Head of caudate nucleus (tissue), 42 donors: ENCODE measurements around the gene GATAD2A.

Experiments
- DNase-seq, 42 donors: peaks; one replicate each; pipeline versions ENCODE4 v3.0.0 to v3.0.0-alpha.2; 2020 to 2021; ENCODE audit warnings: mixed read lengths in 7 of 42
- intact Hi-C: fragments of 100-400 bp; cut with DNase I; formaldehyde crosslinking; loops from one replicate; pipeline ENCODE4 v1.15.0; 2022

Gene GATAD2A

DNA sequence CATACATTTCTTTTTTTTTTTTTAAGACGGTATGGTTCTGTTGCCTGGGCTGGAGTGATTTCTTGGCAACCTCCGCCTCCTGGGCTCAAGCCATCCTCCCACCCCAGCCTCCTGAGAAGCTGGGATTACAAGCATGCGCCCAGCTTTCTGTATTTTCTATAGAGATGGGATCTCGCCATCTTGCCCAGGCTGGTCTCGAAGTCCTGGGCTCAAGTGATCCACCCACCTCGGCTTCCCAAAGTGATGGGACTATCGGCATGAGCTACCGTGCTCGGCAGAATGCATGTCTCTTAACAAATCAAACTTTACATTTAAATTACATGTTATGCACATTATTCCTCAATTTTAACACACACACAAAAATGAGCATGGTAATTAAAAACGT is 111.8 kb downstream of the GATAD2A start:
- no peak for DNase-seq
- intact Hi-C loops = no loop called here

GRCh38 chr19:19520989-19521388 is 115.5 kb downstream of the GATAD2A start:
- intact Hi-C loops = no loop called here
- no peak for DNase-seq

- no peak for DNase-seq
- intact Hi-C loops = no loop called here
Measured at GRCh38 chr19:19523177-19523576, 117.7 kb downstream of the GATAD2A start.

GRCh38 chr19:19524053-19524452 is 118.6 kb downstream of the GATAD2A start:
- DNase-seq = no peak
- intact Hi-C loops = no loop called here

GRCh38 chr19:19525611-19526380 is 120.3 kb downstream of the GATAD2A start:
- no peak for DNase-seq
- intact Hi-C loops = no loop called here

DNA sequence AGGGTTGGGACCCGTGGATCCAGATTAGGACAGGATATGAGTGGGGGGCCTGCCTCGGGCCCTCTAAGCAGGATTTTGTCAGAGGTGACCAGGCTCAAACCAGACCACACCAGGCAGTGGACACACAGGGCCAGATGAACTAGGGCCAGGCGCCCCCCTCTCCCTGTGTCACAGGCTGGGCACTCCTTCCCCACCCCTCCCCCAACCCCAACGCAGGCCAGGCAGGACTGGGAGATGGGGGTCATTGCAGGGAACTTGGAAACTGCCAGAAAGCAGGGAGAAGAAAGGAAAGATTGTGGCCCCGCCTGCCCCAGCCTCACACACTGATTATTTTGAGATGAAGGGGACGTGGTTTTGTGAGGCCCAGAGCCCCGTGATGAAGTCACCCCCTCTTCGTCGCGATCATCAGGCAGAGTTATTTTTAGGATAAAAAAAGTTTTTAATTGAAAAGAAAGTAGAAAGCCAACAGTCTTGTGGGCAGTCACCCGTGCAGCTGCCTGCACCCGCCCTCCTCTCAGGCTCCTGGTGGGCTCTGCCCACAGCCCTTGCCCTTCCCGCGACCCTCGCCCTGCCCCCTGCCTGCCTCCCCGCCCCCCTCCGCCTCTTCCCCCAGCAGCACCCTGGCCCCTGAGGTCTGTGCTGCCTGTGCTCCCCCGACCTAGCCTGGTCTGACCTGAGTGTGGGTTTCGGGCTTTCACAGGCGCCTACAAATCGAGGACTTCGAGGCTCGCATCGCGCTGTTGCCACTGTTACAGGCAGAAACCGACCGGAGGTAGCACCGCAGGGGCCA is 121.3 kb downstream of the GATAD2A start:
- peak in 4 of 42 donors; percentile 43 to 61 (median 51) for DNase-seq
- intact Hi-C loops = no loop called here

DNA sequence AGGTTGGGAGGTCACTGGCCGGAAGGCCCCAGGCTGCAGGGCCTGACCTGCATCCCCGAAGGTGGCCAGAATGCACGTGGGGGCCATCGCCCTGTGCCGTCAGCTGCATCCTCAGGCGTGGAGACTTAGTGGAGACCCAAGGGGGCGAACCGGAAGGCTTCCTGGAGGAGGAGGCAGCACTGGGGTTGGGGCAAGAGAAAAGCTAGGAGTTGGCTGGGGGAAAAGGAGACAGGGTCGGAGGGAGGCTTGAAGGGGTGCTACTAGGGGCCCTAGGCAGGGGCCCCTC is 121.8 kb downstream of the GATAD2A start:
- intact Hi-C loops = no loop called here
- DNase-seq = no peak

- DNase-seq = peak in 1 of 42 donors; percentile 10
- intact Hi-C loops = no loop called here
Measured at GRCh38 chr19:19527674-19528625, 122.5 kb downstream of the GATAD2A start.

DNA sequence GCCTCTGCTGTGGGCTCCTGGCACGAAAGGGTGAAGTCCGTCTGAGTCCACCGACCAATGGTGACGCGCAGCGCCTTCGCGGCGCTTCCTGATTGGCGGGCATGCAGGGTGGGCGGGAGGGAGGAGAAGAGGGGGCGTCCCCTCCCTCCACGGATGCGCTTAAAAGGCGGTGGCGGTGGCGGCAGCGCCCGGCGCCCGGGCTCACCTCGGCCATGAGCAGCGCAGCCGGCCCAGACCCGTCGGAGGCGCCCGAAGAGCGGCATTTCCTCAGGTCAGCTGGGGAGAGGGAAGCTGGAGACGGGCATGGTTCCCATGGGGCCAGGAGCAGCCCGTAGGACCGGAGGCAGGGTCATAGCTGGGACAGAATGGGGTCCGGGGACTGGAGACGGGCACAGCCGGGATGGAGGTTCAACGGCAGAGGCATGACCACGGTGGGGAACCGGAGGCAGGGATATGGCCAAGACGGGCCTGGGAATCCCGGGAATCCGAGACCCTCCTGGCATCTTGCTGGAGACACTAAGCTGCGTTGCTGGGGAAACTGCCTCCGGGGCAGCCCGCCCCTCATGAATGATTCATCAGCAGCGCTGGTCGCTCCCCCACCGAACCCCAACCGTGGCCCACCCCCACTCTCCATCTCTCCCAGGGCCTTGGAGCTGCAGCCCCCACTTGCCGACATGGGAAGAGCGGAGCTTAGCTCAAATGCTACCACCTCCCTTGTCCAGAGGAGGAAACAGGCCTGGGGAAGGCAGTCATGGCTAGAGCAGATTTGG is 123.4 kb downstream of the GATAD2A start, which contains the start of gene YJEFN3:
Gene YJEFN3 (plus strand): TSS at position 191 of the 770 bp plus-strand sequence. CDS start 22 bp downstream, at position 213.
- peak; percentile 55 to 94 (median 85) for DNase-seq
- intact Hi-C loops = no loop called here

- no peak for DNase-seq
- intact Hi-C loops = loop anchor here (5.0 kb wide), 2 partner anchors 112 to 427 kb away; partner anchors contain the start of gene GMIP
Measured at GRCh38 chr19:19529783-19530422, 124.4 kb downstream of the GATAD2A start.

DNA sequence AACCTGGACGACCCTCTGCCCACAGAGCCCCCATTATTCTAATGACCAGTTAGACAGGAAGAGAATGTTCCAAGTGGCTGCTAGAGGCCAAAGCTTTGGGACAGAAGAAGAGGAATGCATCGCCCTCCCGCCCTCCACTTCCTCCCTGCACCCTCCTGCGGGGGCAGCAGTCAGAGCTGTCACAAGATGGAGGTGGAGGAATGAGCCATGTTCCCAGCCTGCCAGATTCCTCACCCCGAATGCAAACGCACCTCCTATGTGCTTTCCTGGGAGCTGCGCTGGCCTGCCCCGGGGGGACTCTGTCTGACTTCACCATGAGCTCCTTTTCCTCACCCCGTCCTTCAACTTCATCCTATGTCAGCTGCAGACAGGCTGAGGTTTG is 124.9 kb downstream of the GATAD2A start:
- intact Hi-C loops = loop anchor here (5.0 kb wide), 2 partner anchors 112 to 427 kb away; partner anchors contain the start of gene GMIP

DNA sequence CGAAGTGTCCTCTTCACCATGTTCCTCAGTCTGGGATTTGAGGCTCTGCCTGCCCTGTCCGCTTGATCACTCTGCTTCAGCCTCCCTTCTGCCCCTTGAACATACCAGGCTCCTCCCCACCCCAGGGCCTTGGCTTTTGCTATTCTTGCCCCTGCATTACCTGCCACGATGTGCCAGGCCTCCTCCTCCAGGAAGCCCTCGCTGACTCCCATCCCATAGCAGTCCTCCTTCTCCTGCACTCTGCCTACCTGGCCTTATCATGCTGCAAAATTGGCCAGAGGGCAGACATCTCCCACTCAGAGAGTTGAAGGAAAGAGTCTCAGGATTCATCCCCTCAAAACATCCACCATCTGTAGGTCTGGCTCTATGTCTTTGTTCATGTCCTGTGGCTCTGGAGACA is 125.4 kb downstream of the GATAD2A start:
- peak in 1 of 42 donors; percentile 13 for DNase-seq
- intact Hi-C loops = loop anchor here (5.0 kb wide), 2 partner anchors 111 to 426 kb away; partner anchors contain the start of gene GMIP

More for the DNA sequence above, 124.9 kb downstream of the GATAD2A start:
- peak in 41 of 42 donors; percentile 36 to 88 (median 75) for DNase-seq

- intact Hi-C loops = loop anchor here (5.0 kb wide), 2 partner anchors 110 to 425 kb away; partner anchors contain the start of gene GMIP
- DNase-seq = peak; percentile 77 to 97 (median 90)
Measured at GRCh38 chr19:19531951-19532805, 126.7 kb downstream of the GATAD2A start.

DNA sequence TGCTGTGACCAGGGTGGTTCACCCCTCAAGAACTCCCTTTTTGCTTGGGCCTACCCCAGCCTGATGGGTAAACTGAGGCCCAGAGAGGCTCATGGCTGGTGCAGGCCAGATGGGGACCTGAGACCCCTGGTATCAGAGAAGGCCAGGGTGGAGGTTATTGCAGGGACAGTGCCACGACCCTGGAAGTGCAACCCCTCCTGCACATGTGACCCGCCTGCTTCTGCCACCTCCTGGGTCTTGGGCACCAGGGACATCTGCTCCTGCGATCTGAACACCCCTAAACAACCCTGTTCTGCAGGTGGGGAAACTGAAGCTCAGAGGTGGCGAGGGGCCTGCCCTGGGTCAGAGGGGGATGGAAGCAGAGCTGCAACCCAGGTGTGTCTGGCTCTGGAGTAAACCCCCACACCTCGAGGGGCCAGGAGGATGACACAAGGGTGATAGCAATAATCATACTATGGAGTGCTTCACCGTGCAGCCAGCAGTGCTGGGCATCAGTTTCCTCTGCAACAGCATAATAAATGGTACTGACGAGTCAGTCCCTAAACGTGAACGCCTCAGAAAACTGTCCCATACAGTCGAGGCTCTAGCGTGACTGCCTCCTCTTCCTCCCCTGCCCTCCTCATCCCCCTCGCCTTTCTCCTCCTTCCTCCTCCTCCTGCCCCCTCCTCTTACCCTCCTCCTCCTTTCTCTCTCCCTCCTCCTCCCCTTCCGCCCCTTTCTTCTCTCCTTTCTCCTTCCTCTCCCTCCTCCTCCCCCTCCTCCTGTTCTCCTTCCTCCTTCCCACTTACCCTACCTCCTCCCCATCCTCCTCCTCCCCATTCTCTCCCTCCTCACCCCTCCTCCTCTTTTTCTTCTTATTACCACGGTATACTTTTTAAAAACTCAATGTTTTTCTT is 127.6 kb downstream of the GATAD2A start:
- intact Hi-C loops = loop anchor here (5.0 kb wide), 2 partner anchors 109 to 424 kb away; partner anchors contain the start of gene GMIP

DNA sequence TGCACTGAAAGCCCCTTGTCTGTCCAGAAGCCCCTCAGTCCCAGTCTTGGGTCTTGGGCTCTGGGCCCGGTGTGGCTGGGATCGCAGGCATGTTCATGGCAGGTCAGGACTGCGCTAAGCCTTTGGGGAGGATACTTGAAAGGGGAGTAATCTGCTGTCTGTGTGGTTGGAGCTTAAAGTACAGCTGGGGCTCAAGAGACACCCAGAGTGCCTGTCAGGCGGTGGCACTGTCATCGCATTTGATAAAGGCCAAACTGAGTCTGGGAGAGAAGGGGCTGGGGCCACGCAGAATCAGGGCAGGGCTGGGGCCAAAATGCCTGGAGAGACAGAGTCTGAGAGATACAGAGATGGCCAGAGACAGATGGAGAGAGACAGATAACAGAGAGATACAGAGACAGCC is 128.4 kb downstream of the GATAD2A start:
- intact Hi-C loops = loop anchor here (5.0 kb wide), 2 partner anchors 108 to 423 kb away; partner anchors contain the start of gene GMIP
- DNase-seq = no peak

More for the DNA sequence above, 127.6 kb downstream of the GATAD2A start:
- no peak for DNase-seq
